CD14-positive monocyte (primary cell): ENCODE data around the gene SC5D. TPM values are rescaled to one million over a fixed set of nuclear protein-coding genes. Genes with fewer than 3 reads are reported as not detected.

ENCODE experiments used
- DNase-seq, 3 donors: peaks; one replicate each; pipeline ENCODE4 v3.0.0-alpha.2; 2011 to 2022
- H2AFZ ChIP-seq: 2 replicates; pipeline ENCODE4 v1.6.0; 2012; ENCODE audit warnings: mild to moderate bottlenecking, low read depth, low read length, inconsistent platforms; ENCODE audit not compliant: insufficient read depth, poor library complexity, severe bottlenecking
- H3K27ac ChIP-seq, 2 donors: 1 replicate in 1 of 2; 2 replicates in 1 of 2; pipeline ENCODE4 v1.5.1; 2012 to 2013; ENCODE audit warnings: low read length in 2 of 2, control low read depth in 1 of 2, inconsistent platforms in 1 of 2, low read depth in 1 of 2, mild to moderate bottlenecking in 1 of 2
- H3K27me3 ChIP-seq, 2 donors: one replicate each; pipeline versions ENCODE4 v1.6.0 to v1.6.1; 2011 to 2013; ENCODE audit warnings: low read length in 2 of 2; ENCODE audit not compliant: control insufficient read depth in 2 of 2, insufficient read depth in 2 of 2
- H3K36me3 ChIP-seq, 2 donors: replicated peaks in 1 of 2; 1 replicate in 1 of 2; 2 replicates in 1 of 2; pipeline versions ENCODE4 v1.5.1 to v1.6.1; 2012 to 2013; ENCODE audit warnings: low read length in 2 of 2, control low read depth in 1 of 2, inconsistent platforms in 1 of 2, mild to moderate bottlenecking in 1 of 2; ENCODE audit not compliant: insufficient read depth in 2 of 2, control insufficient read depth in 1 of 2
- H3K4me1 ChIP-seq, 2 donors: 1 replicate in 1 of 2; 2 replicates in 1 of 2; pipeline versions ENCODE4 v1.5.1 to v1.6.1; 2012 to 2013; ENCODE audit warnings: low read length in 2 of 2, control low read depth in 1 of 2, inconsistent platforms in 1 of 2, mild to moderate bottlenecking in 1 of 2, moderate library complexity in 1 of 2; ENCODE audit not compliant: insufficient read depth in 2 of 2, control insufficient read depth in 1 of 2
- H3K4me2 ChIP-seq: replicated peaks from 2 replicates; pipeline ENCODE3; 2012; ENCODE audit warnings: low read length, moderate library complexity, mild to moderate bottlenecking; ENCODE audit not compliant: poor library complexity, severe bottlenecking; ENCODE audit errors: extremely low read depth
- H3K4me3 ChIP-seq, 3 experiments: fragments of 200-600 bp in 1 of 3; sonication (generic) in 1 of 3; replicated peaks in 1 of 3; 1 replicate in 2 of 3; 2 replicates in 1 of 3; pipeline ENCODE4 v1.5.1; 2011 to 2013; ENCODE audit warnings: low read length in 3 of 3, mild to moderate bottlenecking in 3 of 3, control low read depth in 2 of 3, low read depth in 2 of 3, inconsistent platforms in 1 of 3, moderate library complexity in 1 of 3
- H3K79me2 ChIP-seq: 2 replicates; pipeline ENCODE4 v1.6.0; 2012; ENCODE audit warnings: mild to moderate bottlenecking, control low read depth, inconsistent platforms, low read length, moderate library complexity; ENCODE audit not compliant: insufficient read depth
- H3K9ac ChIP-seq: 2 replicates; pipeline ENCODE4 v1.6.0; 2017; ENCODE audit warnings: low read length, mild to moderate bottlenecking; ENCODE audit not compliant: insufficient read depth, poor library complexity, severe bottlenecking
- H3K9me3 ChIP-seq, 2 donors: replicated peaks in 1 of 2; 1 replicate in 1 of 2; 2 replicates in 1 of 2; pipeline versions ENCODE4 v1.5.1 to v1.6.1; 2012 to 2013; ENCODE audit warnings: low read length in 2 of 2, control low read depth in 1 of 2; ENCODE audit not compliant: control insufficient read depth in 1 of 2, insufficient read depth in 1 of 2
- H4K20me1 ChIP-seq: 2 replicates; pipeline ENCODE4 v1.6.0; 2012; ENCODE audit warnings: mild to moderate bottlenecking, low read length, control low read depth, moderate library complexity; ENCODE audit not compliant: insufficient read depth
- H3K27ac Mint-ChIP-seq, 7 donors: one replicate each; pipeline ENCODE4 v1.8.0; 2020; ENCODE audit warnings: mild to moderate bottlenecking in 7 of 7, mixed read lengths in 7 of 7, moderate library complexity in 6 of 7, inconsistent platforms in 2 of 7
- H3K27me3 Mint-ChIP-seq, 3 donors: one replicate each; pipeline ENCODE4 v1.8.0; 2021 to 2022; ENCODE audit warnings: low read depth in 3 of 3, mild to moderate bottlenecking in 3 of 3, mixed read lengths in 3 of 3, moderate library complexity in 3 of 3, inconsistent platforms in 1 of 3
- H3K36me3 Mint-ChIP-seq, 2 donors: one replicate each; pipeline ENCODE4 v1.8.0; 2020; ENCODE audit warnings: mixed read lengths in 2 of 2, inconsistent platforms in 1 of 2, mild to moderate bottlenecking in 1 of 2
- H3K4me1 Mint-ChIP-seq: one replicate; pipeline ENCODE4 v1.8.0; 2020; ENCODE audit warnings: mild to moderate bottlenecking, mixed read lengths
- H3K4me3 Mint-ChIP-seq, 2 donors: one replicate each; pipeline ENCODE4 v1.8.0; 2020; ENCODE audit warnings: mild to moderate bottlenecking in 2 of 2, mixed read lengths in 2 of 2, moderate library complexity in 1 of 2
- H3K9me3 Mint-ChIP-seq, 7 donors: one replicate each; pipeline ENCODE4 v1.8.0; 2020 to 2022; ENCODE audit warnings: mixed read lengths in 7 of 7, mild to moderate bottlenecking in 6 of 7, moderate library complexity in 6 of 7, inconsistent platforms in 2 of 7
- WGBS: methylation state at CpG from one replicate; pipeline ENCODE4 v1.1.5; 2013; ENCODE audit warnings: missing lambda C conversion rate; ENCODE audit not compliant: insufficient coverage; 5-methylcytosine and 5-hydroxymethylcytosine counted together
- intact Hi-C, 2 donors: fragments of 100-400 bp; cut with micrococcal nuclease; formaldehyde crosslinking; loops; one replicate each; pipeline versions ENCODE4 v1.15.0 to v1.15.1; 2023
- polyA plus RNA-seq, 3 donors: library from polyadenylated mRNA; depleted of rRNA in 1 of 3; unstranded in 2 of 3; stranded (reverse) in 1 of 3; fragments of 300-500 nt in 2 of 3; fragments of >200 nt in 1 of 3; fragmentation: Illumina TruSeq in 2 of 3; gene quantifications; 1 replicate in 2 of 3; 2 replicates in 1 of 3; pipeline ENCODE4 v1.2.3, GENCODE V29; 2012 to 2021
- TF ChIP-seq, protein P1 (sequence below): fragments of 200-600 bp; IDR thresholded peaks from one replicate; pipeline ENCODE4 v1.8.0; 2022; ENCODE audit warnings: antibody characterized with exemption, mild to moderate bottlenecking

Gene SC5D
- polyA plus RNA-seq, 3 donors: 6.4 to 8.3 (median 8.3) TPM

DNA sequence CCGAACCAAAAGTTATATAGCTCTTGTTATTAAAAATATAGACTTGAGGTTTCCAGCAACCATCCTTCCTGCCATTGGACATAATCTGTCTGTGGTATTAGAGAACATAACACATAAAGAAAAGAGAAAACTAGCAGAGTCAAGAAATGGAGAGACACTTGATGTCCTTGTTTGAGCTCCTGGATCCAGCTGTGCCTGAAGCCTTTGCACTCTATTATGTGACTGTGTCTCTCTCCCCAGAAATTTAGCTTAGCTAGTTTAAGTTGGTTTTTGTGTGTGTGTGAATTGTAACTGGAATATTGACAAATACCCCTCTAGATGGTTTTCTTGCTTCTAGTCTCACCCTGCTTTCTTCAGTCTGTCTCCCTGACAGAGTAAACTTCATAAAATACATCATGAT is 61.6 kb downstream of the SC5D start:
- intact Hi-C loops: no loop called here
- DNase-seq: no peak
- no CpG with 5 or more reads among the region's 1 CpG for WGBS

DNA sequence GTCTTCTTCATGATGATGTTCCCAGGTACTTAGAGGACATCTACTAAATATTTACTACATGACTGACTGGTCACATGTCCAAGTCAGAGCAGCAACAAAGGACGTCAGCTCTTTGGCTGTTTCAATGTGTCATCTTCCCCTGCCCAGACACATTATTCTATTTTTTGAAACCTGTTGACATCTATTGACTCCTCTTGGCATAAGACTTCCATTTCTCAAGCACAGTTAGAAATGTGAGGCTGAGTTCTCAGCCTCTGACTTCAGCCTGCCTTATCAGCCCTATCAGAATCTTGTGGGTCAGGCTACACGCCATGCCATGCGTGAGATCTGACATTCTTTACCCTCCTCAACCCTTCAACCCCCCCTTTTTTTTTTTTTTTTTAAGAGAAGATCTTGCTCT is 63.8 kb downstream of the SC5D start:
- Histone ChIP-seq H2AFZ (no peak overlapping the region), H3K27me3 (no peaks in the 10 kb centered on the region), H3K9me3 (no peaks in the 10 kb centered on the region), H3K36me3 (no peaks in the 10 kb centered on the region), H3K9ac (no peak overlapping the region), H3K27ac (no peak overlapping the region), H3K4me3 (no peak overlapping the region), H3K4me2 (no peak overlapping the region), H3K79me2 (no peaks in the 10 kb centered on the region), H4K20me1 (no peaks in the 10 kb centered on the region), H3K4me1 (peaks cover 15 to 19% of the 10 kb centered on the region in 2 donors)
- peaks cover 27% of the 10 kb centered on the region for H3K4me1 Mint-ChIP-seq
- no peak overlapping the region for H3K4me3 Mint-ChIP-seq
- peaks cover 0 to 2% (median 1%) of the 10 kb centered on the region in 3 donors for H3K27me3 Mint-ChIP-seq
- WGBS: 88% methylated on average over 1 of the region's 3 CpGs
- TF ChIP-seq, protein P1, sequence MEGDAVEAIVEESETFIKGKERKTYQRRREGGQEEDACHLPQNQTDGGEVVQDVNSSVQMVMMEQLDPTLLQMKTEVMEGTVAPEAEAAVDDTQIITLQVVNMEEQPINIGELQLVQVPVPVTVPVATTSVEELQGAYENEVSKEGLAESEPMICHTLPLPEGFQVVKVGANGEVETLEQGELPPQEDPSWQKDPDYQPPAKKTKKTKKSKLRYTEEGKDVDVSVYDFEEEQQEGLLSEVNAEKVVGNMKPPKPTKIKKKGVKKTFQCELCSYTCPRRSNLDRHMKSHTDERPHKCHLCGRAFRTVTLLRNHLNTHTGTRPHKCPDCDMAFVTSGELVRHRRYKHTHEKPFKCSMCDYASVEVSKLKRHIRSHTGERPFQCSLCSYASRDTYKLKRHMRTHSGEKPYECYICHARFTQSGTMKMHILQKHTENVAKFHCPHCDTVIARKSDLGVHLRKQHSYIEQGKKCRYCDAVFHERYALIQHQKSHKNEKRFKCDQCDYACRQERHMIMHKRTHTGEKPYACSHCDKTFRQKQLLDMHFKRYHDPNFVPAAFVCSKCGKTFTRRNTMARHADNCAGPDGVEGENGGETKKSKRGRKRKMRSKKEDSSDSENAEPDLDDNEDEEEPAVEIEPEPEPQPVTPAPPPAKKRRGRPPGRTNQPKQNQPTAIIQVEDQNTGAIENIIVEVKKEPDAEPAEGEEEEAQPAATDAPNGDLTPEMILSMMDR: no peak
- no peaks in the 10 kb centered on the region for H3K36me3 Mint-ChIP-seq
- no peak for DNase-seq
- intact Hi-C loops: no loop called here
- peak overlapping the region in 1 of 7 donors; percentile 33 for H3K27ac Mint-ChIP-seq
- no peaks in the 10 kb centered on the region for H3K9me3 Mint-ChIP-seq

More for the DNA sequence above, 61.6 kb downstream of the SC5D start:
- Histone ChIP-seq H3K4me2 (no peak overlapping the region), H3K9me3 (no peaks in the 10 kb centered on the region), H3K27ac (no peak overlapping the region), H2AFZ (no peak overlapping the region), H3K27me3 (no peaks in the 10 kb centered on the region), H3K4me3 (no peak overlapping the region), H4K20me1 (no peaks in the 10 kb centered on the region), H3K36me3 (no peaks in the 10 kb centered on the region), H3K79me2 (no peaks in the 10 kb centered on the region), H3K9ac (no peak overlapping the region), H3K4me1 (peaks cover 12 to 17% of the 10 kb centered on the region in 2 donors)
- H3K9me3 Mint-ChIP-seq: no peaks in the 10 kb centered on the region
- H3K27me3 Mint-ChIP-seq: peaks cover 0 to 2% (median 1%) of the 10 kb centered on the region in 3 donors
- H3K4me3 Mint-ChIP-seq: no peak overlapping the region
- TF ChIP-seq, protein P1: no peak
- H3K36me3 Mint-ChIP-seq: no peaks in the 10 kb centered on the region
- H3K27ac Mint-ChIP-seq: no peak overlapping the region
- peaks cover 21% of the 10 kb centered on the region for H3K4me1 Mint-ChIP-seq

Other genes with a start within 250 kb of the SC5D start
- gene TECTA, start 191.5 kb upstream of the SC5D start, polyA plus RNA-seq: under 1 TPM in 1 of 3 donors, not detected in 2; 0.45 TPM
- 10 to 100 TPM; 52.5 to 61.9 (median 59.4) TPM for gene SORL1, start 159.5 kb downstream of the SC5D start, polyA plus RNA-seq